Liver (tissue), 9 donors: ENCODE measurements around the gene ADAMTS6. TPM values are rescaled to one million over a fixed set of nuclear protein-coding genes. Genes with fewer than 3 reads are reported as not detected.

Experiments used
- DNase-seq: peaks from one replicate; pipeline ENCODE4 v3.0.0-alpha.2; 2017; ENCODE audit warnings: low spot score
- H3K27ac ChIP-seq, 2 donors: one replicate each; pipeline ENCODE4 v1.7.0; 2013; ENCODE audit warnings: inconsistent platforms in 2 of 2, low read length in 2 of 2, control low read depth in 1 of 2, low read depth in 1 of 2, mild to moderate bottlenecking in 1 of 2
- H3K27me3 ChIP-seq, 4 donors: one replicate each; pipeline versions ENCODE4 v1.6.1 to v1.7.0; 2013; ENCODE audit warnings: low read length in 3 of 4, inconsistent platforms in 1 of 4, mild to moderate bottlenecking in 1 of 4, moderate library complexity in 1 of 4; ENCODE audit not compliant: control insufficient read depth in 4 of 4, insufficient read depth in 4 of 4
- H3K36me3 ChIP-seq, 4 donors: one replicate each; pipeline versions ENCODE4 v1.6.1 to v1.7.0; 2013; ENCODE audit warnings: low read length in 3 of 4, mild to moderate bottlenecking in 3 of 4, low read depth in 1 of 4, moderate library complexity in 1 of 4; ENCODE audit not compliant: control insufficient read depth in 4 of 4, insufficient read depth in 3 of 4
- H3K4me1 ChIP-seq, 4 donors: one replicate each; pipeline versions ENCODE4 v1.6.1 to v1.7.0; 2013; ENCODE audit warnings: low read length in 3 of 4, mild to moderate bottlenecking in 3 of 4, moderate library complexity in 1 of 4; ENCODE audit not compliant: control insufficient read depth in 4 of 4, insufficient read depth in 4 of 4
- H3K4me3 ChIP-seq, 3 donors: one replicate each; pipeline versions ENCODE4 v1.6.1 to v1.7.0; 2013; ENCODE audit warnings: low read length in 3 of 3, control low read depth in 1 of 3, low read depth in 1 of 3, mild to moderate bottlenecking in 1 of 3
- H3K9ac ChIP-seq, 2 donors: one replicate each; pipeline ENCODE4 v1.7.0; 2013; ENCODE audit warnings: low read length in 2 of 2, mild to moderate bottlenecking in 2 of 2, moderate library complexity in 2 of 2, control low read depth in 1 of 2, low read depth in 1 of 2
- H3K9me3 ChIP-seq, 4 donors: one replicate each; pipeline versions ENCODE4 v1.6.1 to v1.7.0; 2013; ENCODE audit warnings: low read length in 3 of 4; ENCODE audit not compliant: control insufficient read depth in 4 of 4
- CTCF ChIP-seq: fragments of 150-350 bp; IDR thresholded peaks from 2 replicates; pipeline ENCODE4 v1.5.1; 2017; ENCODE audit warnings: improper control_type of control experiment, low read depth, low read length; ENCODE audit not compliant: missing input control
- EGR1 ChIP-seq, 2 donors: IDR thresholded peaks; 2 replicates each; pipeline ENCODE4 v1.6.1; 2016 to 2018; ENCODE audit warnings: antibody characterized with exemption in 2 of 2, low read depth in 2 of 2
- FOXA1 ChIP-seq: IDR thresholded peaks from 2 replicates; pipeline ENCODE4 v1.6.1; 2016; ENCODE audit warnings: antibody characterized with exemption
- FOXA2 ChIP-seq: IDR thresholded peaks from 2 replicates; pipeline ENCODE4 v1.6.1; 2016; ENCODE audit warnings: antibody characterized with exemption
- GABPA ChIP-seq, 2 donors: IDR thresholded peaks in 1 of 2; conservative IDR thresholded peaks in 1 of 2; 2 replicates each; pipeline ENCODE4 v1.6.1; 2016; ENCODE audit warnings: antibody characterized with exemption in 2 of 2, mild to moderate bottlenecking in 1 of 2, moderate library complexity in 1 of 2
- HNF4A ChIP-seq, 2 donors: conservative IDR thresholded peaks; 2 replicates each; pipeline ENCODE4 v1.6.1; 2016; ENCODE audit warnings: antibody characterized with exemption in 2 of 2, mild to moderate bottlenecking in 2 of 2
- HNF4G ChIP-seq: IDR thresholded peaks from 2 replicates; pipeline ENCODE4 v1.6.1; 2016; ENCODE audit warnings: antibody characterized with exemption
- JUND ChIP-seq, 2 donors: IDR thresholded peaks; 2 replicates each; pipeline ENCODE4 v1.6.1; 2016; ENCODE audit warnings: antibody characterized with exemption in 2 of 2
- NR2F2 ChIP-seq: IDR thresholded peaks from 2 replicates; pipeline ENCODE4 v1.6.1; 2016; ENCODE audit warnings: antibody characterized with exemption
- REST ChIP-seq: IDR thresholded peaks from 2 replicates; pipeline ENCODE4 v1.6.1; 2016; ENCODE audit warnings: antibody characterized with exemption, mild to moderate bottlenecking
- RXRA ChIP-seq, 2 donors: IDR thresholded peaks; 2 replicates each; pipeline ENCODE4 v1.6.1; 2017 to 2018; ENCODE audit warnings: antibody characterized with exemption in 2 of 2, mild to moderate bottlenecking in 1 of 2
- SP1 ChIP-seq: IDR thresholded peaks from 2 replicates; pipeline ENCODE4 v1.6.1; 2018; ENCODE audit warnings: antibody characterized with exemption, mild to moderate bottlenecking
- YY1 ChIP-seq: IDR thresholded peaks from 2 replicates; pipeline ENCODE4 v1.6.1; 2016; ENCODE audit warnings: antibody characterized with exemption, mild to moderate bottlenecking
- WGBS: extraction: QIAGEN DNeasy Blood & Tissue Kit; methylation state at CpG from one replicate; pipeline ENCODE4 v1.1.7; 2013; 5-methylcytosine and 5-hydroxymethylcytosine counted together
- polyA plus RNA-seq, 2 donors: library from polyadenylated mRNA; stranded (reverse) in 1 of 2; unstranded in 1 of 2; fragments of 200-250 nt in 1 of 2; fragments of >200 nt in 1 of 2; fragmentation: Nextera tagmentation in 1 of 2; extraction: Ambion mirVana in 1 of 2; gene quantifications; one replicate each; pipeline versions ENCODE4 v1.2.1 to v1.2.3, GENCODE V29; 2013 to 2015
- total RNA-seq, 2 donors: library from RNA; depleted of rRNA; stranded (reverse); fragments of >200 nt; gene quantifications; one replicate each; pipeline ENCODE4 v1.2.3, GENCODE V29; 2014
- TF ChIP-seq, protein P1 (sequence below): IDR thresholded peaks from 2 replicates; pipeline ENCODE4 v1.6.1; 2016; ENCODE audit warnings: antibody characterized with exemption
- TF ChIP-seq, protein P2 (sequence below): IDR thresholded peaks from 2 replicates; pipeline ENCODE4 v1.6.1; 2016; ENCODE audit warnings: antibody characterized with exemption
- donor health status: healthy.
- donor health status: healthy.
- donor health status: healthy.
- donor health status: healthy.
- donor health status: healthy.

The ADAMTS6 gene
- total and polyA plus RNA-seq, 4 donors: 0.06 to 2.0 (median 0.59) TPM

DNA sequence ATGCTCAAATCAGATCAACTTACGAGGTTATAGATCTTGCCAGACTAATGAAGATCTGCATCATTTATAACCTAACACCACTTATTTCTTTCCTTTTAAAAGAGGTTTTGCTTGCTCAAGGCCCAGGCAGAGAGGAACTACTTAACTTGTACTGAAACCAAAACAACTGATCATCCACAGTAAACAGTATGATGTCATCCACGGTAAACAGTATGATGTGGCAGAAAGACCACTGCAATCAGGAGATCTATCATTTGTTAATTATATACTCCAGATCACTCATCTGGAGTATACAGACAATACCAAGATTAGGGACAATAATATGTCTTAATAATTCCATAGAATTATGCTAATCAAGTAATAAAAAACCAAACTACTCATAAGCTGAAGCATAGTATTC, 116.8 kb downstream of the ADAMTS6 start:
- WGBS: 76% methylated on average over 2 of the region's 2 CpGs
- no peak overlapping the region for H3K27ac ChIP-seq
- no peak overlapping the region for H3K4me3 ChIP-seq
- no peak for DNase-seq
- H3K36me3 ChIP-seq: no peaks in the 10 kb centered on the region
- H3K4me1 ChIP-seq: no peaks in the 10 kb centered on the region
- TF ChIP-seq NR2F2: no peak
- no peak overlapping the region for H3K9ac ChIP-seq
- H3K27me3 ChIP-seq: no peaks in the 10 kb centered on the region
- no peaks in the 10 kb centered on the region for H3K9me3 ChIP-seq

- H3K27ac ChIP-seq: no peak overlapping the region
- TF ChIP-seq, protein P1, sequence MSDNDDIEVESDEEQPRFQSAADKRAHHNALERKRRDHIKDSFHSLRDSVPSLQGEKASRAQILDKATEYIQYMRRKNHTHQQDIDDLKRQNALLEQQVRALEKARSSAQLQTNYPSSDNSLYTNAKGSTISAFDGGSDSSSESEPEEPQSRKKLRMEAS: no peak
- TF ChIP-seq YY1 (no peak), CTCF (no peak), SP1 (no peak), RXRA (IDR thresholded peaks at IDR 0.05) (no peak), GABPA (IDR thresholded peaks at IDR 0.05 in 1 of 2, conservative IDR thresholded peaks at IDR 0.05 in 1 of 2) (no peak), FOXA1 (no peak), HNF4G (no peak)
- H3K4me3 ChIP-seq: no peak overlapping the region
- no peaks in the 10 kb centered on the region for H3K9me3 ChIP-seq
- no peaks in the 10 kb centered on the region for H3K4me1 ChIP-seq
- WGBS: 70% methylated on average over 2 of the region's 2 CpGs
- DNase-seq: no peak
- H3K36me3 ChIP-seq: no peaks in the 10 kb centered on the region
- no peak overlapping the region for H3K9ac ChIP-seq
- H3K27me3 ChIP-seq: no peaks in the 10 kb centered on the region
These were observed 118.2 kb downstream of the ADAMTS6 start for GRCh38 chr5:65363499-65363898.

DNA sequence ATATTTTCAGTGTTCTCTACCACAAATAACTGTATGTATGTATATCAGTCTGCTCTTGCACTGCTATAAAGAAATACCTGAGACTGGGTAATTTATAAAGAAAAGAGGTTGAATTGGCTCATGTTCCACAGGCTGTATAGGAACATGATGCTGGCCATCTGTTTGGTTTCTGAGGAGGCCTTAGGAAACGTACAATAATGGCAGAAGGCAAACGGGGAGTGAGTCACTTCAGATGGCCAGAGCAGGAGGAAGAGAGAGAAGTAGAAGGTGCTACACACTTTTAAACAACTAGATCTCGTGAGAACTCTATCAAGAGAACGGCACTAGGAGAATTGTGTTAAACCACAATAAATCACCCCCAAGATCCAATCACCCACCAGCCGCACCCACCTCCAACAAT, 121.7 kb downstream of the ADAMTS6 start:
- Histone ChIP-seq H3K36me3 (no peaks in the 10 kb centered on the region), H3K4me1 (no peaks in the 10 kb centered on the region), H3K9me3 (no peaks in the 10 kb centered on the region), H3K4me3 (no peak overlapping the region), H3K27ac (no peak overlapping the region), H3K27me3 (no peaks in the 10 kb centered on the region), H3K9ac (no peak overlapping the region)
- TF ChIP-seq FOXA2 (no peak), HNF4A (conservative IDR thresholded peaks at IDR 0.05) (no peak), REST (no peak), EGR1 (IDR thresholded peaks at IDR 0.05; ENCODE audit: low read depth in 2 of 2) (no peak), JUND (IDR thresholded peaks at IDR 0.05) (no peak), CTCF (no peak)
- TF ChIP-seq, protein P1: no peak
- TF ChIP-seq, protein P2, sequence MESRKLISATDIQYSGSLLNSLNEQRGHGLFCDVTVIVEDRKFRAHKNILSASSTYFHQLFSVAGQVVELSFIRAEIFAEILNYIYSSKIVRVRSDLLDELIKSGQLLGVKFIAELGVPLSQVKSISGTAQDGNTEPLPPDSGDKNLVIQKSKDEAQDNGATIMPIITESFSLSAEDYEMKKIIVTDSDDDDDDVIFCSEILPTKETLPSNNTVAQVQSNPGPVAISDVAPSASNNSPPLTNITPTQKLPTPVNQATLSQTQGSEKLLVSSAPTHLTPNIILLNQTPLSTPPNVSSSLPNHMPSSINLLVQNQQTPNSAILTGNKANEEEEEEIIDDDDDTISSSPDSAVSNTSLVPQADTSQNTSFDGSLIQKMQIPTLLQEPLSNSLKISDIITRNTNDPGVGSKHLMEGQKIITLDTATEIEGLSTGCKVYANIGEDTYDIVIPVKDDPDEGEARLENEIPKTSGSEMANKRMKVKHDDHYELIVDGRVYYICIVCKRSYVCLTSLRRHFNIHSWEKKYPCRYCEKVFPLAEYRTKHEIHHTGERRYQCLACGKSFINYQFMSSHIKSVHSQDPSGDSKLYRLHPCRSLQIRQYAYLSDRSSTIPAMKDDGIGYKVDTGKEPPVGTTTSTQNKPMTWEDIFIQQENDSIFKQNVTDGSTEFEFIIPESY: no peak
- DNase-seq: no peak
- 76% methylated on average over 5 of the region's 5 CpGs for WGBS
